GM12878 (cell line): ENCODE measurements around the gene TNFRSF14. TPM values are rescaled to one million over a fixed set of nuclear protein-coding genes. Genes with fewer than 3 reads are reported as not detected.

Experiments used
- ATAC-seq: fragments of 200-7000 bp; cut with Tn5 transposase; 3 replicates; pipeline ENCODE4 v1.9.1; 2020; ENCODE audit warnings: mild to moderate bottlenecking, moderate library complexity
- BruUV-seq: library from RNA; stranded (reverse); fragments of 400-500 nt; replicated peaks from 2 replicates; lab custom pipeline; 2021; lab: Mats Ljungman, UMichigan
- CTCF ChIA-PET: fragments of 300-600 bp; sonication (Branson Sonifier 250); formaldehyde crosslinking; extraction: SDS; loops from one replicate; lab custom pipeline; 2021; ENCODE audit warnings: inconsistent platforms; lab: Yijun Ruan, JAX
- POLR2A ChIA-PET: fragments of 350-600 bp; formaldehyde crosslinking; extraction: SDS; loops from one replicate; lab custom pipeline; 2021; ENCODE audit warnings: inconsistent platforms; lab: Charles Lee
- RAD21 ChIA-PET: fragments of 300-600 bp; sonication (Branson Sonifier 250); formaldehyde crosslinking; loops from one replicate; lab custom pipeline; 2023; ENCODE audit warnings: antibody characterized with exemption; ENCODE audit not compliant: unreplicated experiment; lab: Charles Lee
- SMC1A ChIA-PET: fragments of 300-600 bp; sonication (Branson Sonifier 250); formaldehyde crosslinking; loops from one replicate; lab custom pipeline; 2023; ENCODE audit not compliant: unreplicated experiment, uncharacterized antibody; lab: Charles Lee
- DNase-seq: peaks from one replicate; pipeline ENCODE4 v3.0.0-alpha.2; 2011; ENCODE audit warnings: low read depth, low spot score
- FAIRE-seq: peaks from 3 replicates; lab custom pipeline; 2011; peaks lifted over from hg19 to GRCh38; lab: Jason Lieb, UNC
- H2AFZ ChIP-seq: 2 replicates; pipeline ENCODE4 v1.6.0; 2011; ENCODE audit warnings: low read depth, low read length, control low read depth; ENCODE audit not compliant: control insufficient read depth
- H3K27ac ChIP-seq: 2 replicates; pipeline ENCODE4 v1.5.1; 2011; ENCODE audit warnings: control low read depth; ENCODE audit not compliant: control insufficient read depth, insufficient read depth
- H3K27me3 ChIP-seq, 2 experiments: replicated peaks in 1 of 2; 2 replicates each; pipeline versions ENCODE4 v1.6.0 to v1.6.1; 2011; ENCODE audit warnings: low read length in 1 of 2; ENCODE audit not compliant: control insufficient read depth in 2 of 2, insufficient read depth in 2 of 2
- H3K36me3 ChIP-seq, 2 experiments: 2 replicates each; pipeline ENCODE4 v1.5.1; 2011; ENCODE audit warnings: low read length in 1 of 2; ENCODE audit not compliant: control insufficient read depth in 2 of 2, insufficient read depth in 2 of 2
- H3K4me1 ChIP-seq: 2 replicates; pipeline ENCODE4 v1.6.1; 2011; ENCODE audit warnings: mild to moderate bottlenecking, low read length, moderate library complexity, mixed read lengths; ENCODE audit not compliant: control insufficient read depth, insufficient read depth
- H3K4me2 ChIP-seq: 2 replicates; pipeline ENCODE4 v1.6.0; 2011; ENCODE audit warnings: control low read depth; ENCODE audit not compliant: control insufficient read depth, insufficient read depth
- H3K4me3 ChIP-seq: fragments of 200-600 bp; sonication (generic); 2 replicates; pipeline ENCODE4 v1.5.1; 2016
- H3K79me2 ChIP-seq: 2 replicates; pipeline ENCODE4 v1.6.0; 2011; ENCODE audit warnings: low read length; ENCODE audit not compliant: control insufficient read depth, insufficient read depth
- H3K9ac ChIP-seq: 2 replicates; pipeline ENCODE4 v1.8.0; 2011; ENCODE audit warnings: low read length, control low read depth, mixed read lengths; ENCODE audit not compliant: control insufficient read depth, insufficient read depth
- H3K9me3 ChIP-seq: replicated peaks from 3 replicates; pipeline ENCODE4 v1.5.1; 2011; ENCODE audit warnings: mild to moderate bottlenecking, low read length; ENCODE audit not compliant: control insufficient read depth, insufficient read depth
- H4K20me1 ChIP-seq: 2 replicates; pipeline ENCODE4 v1.6.0; 2011; ENCODE audit not compliant: control insufficient read depth, insufficient read depth
- ATF7 ChIP-seq: fragments of 450-650 bp; IDR thresholded peaks from 2 replicates; pipeline ENCODE4 v1.6.1; 2016; ENCODE audit warnings: low read depth, mild to moderate bottlenecking
- BHLHE40 ChIP-seq, 2 experiments: fragments of 450-650 bp in 1 of 2; IDR thresholded peaks; 2 replicates each; pipeline ENCODE4 v1.6.1; 2011 to 2017; ENCODE audit warnings: low read depth in 2 of 2, borderline replicate concordance in 1 of 2, improper control_type of control experiment in 1 of 2, low read length in 1 of 2, mild to moderate bottlenecking in 1 of 2
- CBFB ChIP-seq: IDR thresholded peaks from 2 replicates; pipeline ENCODE4 v1.6.1; 2016; ENCODE audit warnings: antibody characterized with exemption, low read depth
- E2F4 ChIP-seq: IDR thresholded peaks from 2 replicates; pipeline ENCODE4 v1.6.1; 2012; ENCODE audit warnings: low read depth, low read length, improper control_type of control experiment
- KLF5 ChIP-seq: fragments of 450-650 bp; IDR thresholded peaks from 2 replicates; pipeline ENCODE4 v1.6.1; 2014; ENCODE audit warnings: mild to moderate bottlenecking; ENCODE audit not compliant: partially characterized antibody
- SMAD1 ChIP-seq: fragments of 450-650 bp; IDR thresholded peaks from 2 replicates; pipeline ENCODE4 v1.6.1; 2018; ENCODE audit warnings: mild to moderate bottlenecking, low read depth; ENCODE audit not compliant: partially characterized antibody
- TCF7 ChIP-seq: IDR thresholded peaks from 2 replicates; pipeline ENCODE4 v1.6.1; 2014; ENCODE audit warnings: antibody characterized with exemption, borderline replicate concordance
- ZBTB40 ChIP-seq: fragments of 450-650 bp; IDR thresholded peaks from 2 replicates; pipeline ENCODE4 v1.6.1; 2016; ENCODE audit warnings: mild to moderate bottlenecking, moderate library complexity, borderline replicate concordance
- ZNF207 ChIP-seq: fragments of 450-650 bp; IDR thresholded peaks from 2 replicates; pipeline ENCODE4 v1.6.1; 2014; ENCODE audit warnings: antibody characterized with exemption, mild to moderate bottlenecking, borderline replicate concordance
- WGBS: methylation state at CpG from one replicate; pipeline ENCODE4 v1.1.6; 2016; ENCODE audit warnings: low lambda C conversion rate; ENCODE audit not compliant: insufficient replicate concordance, insufficient coverage; ENCODE audit errors: missing lambda C conversion rate; 5-methylcytosine and 5-hydroxymethylcytosine counted together
- in situ Hi-C: fragments of 300-500 bp; cut with MboI; formaldehyde crosslinking; loops from 9 replicates; pipeline ENCODE4 v1.14.3; 2018; ENCODE audit warnings: mixed read lengths
- intact Hi-C: fragments of 100-400 bp; cut with micrococcal nuclease; formaldehyde crosslinking; loops from one replicate; pipeline ENCODE4 v1.14.2; 2022; ENCODE audit not compliant: unreplicated experiment
- polyA plus RNA-seq, 11 experiments: library from polyadenylated mRNA; depleted of rRNA in 4 of 11; unstranded in 6 of 11; stranded (reverse) in 5 of 11; fragments of >200 nt; fragmentation: Nextera tagmentation in 4 of 11; fragmentation: Illumina TruSeq in 1 of 11; extraction: Ambion mirVana in 4 of 11; extraction: Trizol in 1 of 11; gene quantifications; 1 replicate in 1 of 11; 2 replicates in 10 of 11; pipeline versions ENCODE4 v1.2.1 to v1.2.3, GENCODE V29; 2011 to 2016; ENCODE audit warnings: inconsistent platforms in 2 of 11, missing spikeins in 2 of 11, low read depth in 1 of 11
- total RNA-seq, 4 experiments: library from RNA; depleted of rRNA in 3 of 4; stranded (reverse); fragments of >200 nt in 3 of 4; fragmentation: Illumina TruSeq in 1 of 4; extraction: Trizol in 1 of 4; gene quantifications; 2 replicates each; pipeline versions ENCODE4 v1.2.1 to v1.2.3, GENCODE V29; 2013 to 2021
- TF ChIP-seq, protein P1 (sequence below): fragments of 450-650 bp; IDR thresholded peaks from 2 replicates; pipeline ENCODE4 v1.6.1; 2017; ENCODE audit warnings: mild to moderate bottlenecking, moderate library complexity
- TF ChIP-seq, protein P2 (sequence below): fragments of 450-650 bp; IDR thresholded peaks from 2 replicates; pipeline ENCODE4 v1.6.1; 2016; ENCODE audit warnings: mild to moderate bottlenecking

The TNFRSF14 gene
- total and polyA plus RNA-seq, 10 of the 15 experiments (the other 5 are each of a cell fraction or from before 2014, with no cell fraction given): 0.43 to 114 (median 41.5) TPM

GRCh38 chr1:2519029-2519685 is 37.0 kb upstream of the TNFRSF14 start:
- Histone ChIP-seq H3K79me2 (peaks cover 17% of the 10 kb centered on the region), H3K4me2 (no peak overlapping the region), H3K4me1 (no peaks in the 10 kb centered on the region; the same call in 1 of the 2 replicates), H3K9me3 (no peaks in the 10 kb centered on the region), H3K36me3 (peaks cover 8 to 49% of the 10 kb centered on the region in 2 experiments; a peak in 3 of 4 replicates), H3K9ac (no peak overlapping the region), H3K27ac (no peak overlapping the region), H3K4me3 (no peak overlapping the region), H2AFZ (no peak overlapping the region), H3K27me3 (no peaks in the 10 kb centered on the region), H4K20me1 (peaks cover 1% of the 10 kb centered on the region; the same call in 1 of the 2 replicates)
- BruUV-seq: no TSS peak
- no peak for DNase-seq
- no peak for ATAC-seq
- WGBS: 93% methylated on average over 21 of the region's 25 CpGs
- SMC1A ChIA-PET: no interaction called here
- RAD21 ChIA-PET: no interaction called here
- CTCF ChIA-PET: interaction anchor here (0.8 kb wide), 1 partner anchor 19 kb away, joined by 3 read pairs; no protein-coding TSS in a partner anchor
- in situ Hi-C loops: no loop called here
- intact Hi-C loops: no loop called here
- TF ChIP-seq ZNF207 (no peak), E2F4 (no peak), CBFB (no peak), SMAD1 (no peak), TCF7 (no peak), ZBTB40 (no peak), ATF7 (no peak), KLF5 (no peak), BHLHE40 (IDR thresholded peaks at IDR 0.05; ENCODE audit: borderline replicate concordance in 1 of 2, low read depth in 2 of 2, low read length in 1 of 2) (no peak)
- TF ChIP-seq, protein P1, sequence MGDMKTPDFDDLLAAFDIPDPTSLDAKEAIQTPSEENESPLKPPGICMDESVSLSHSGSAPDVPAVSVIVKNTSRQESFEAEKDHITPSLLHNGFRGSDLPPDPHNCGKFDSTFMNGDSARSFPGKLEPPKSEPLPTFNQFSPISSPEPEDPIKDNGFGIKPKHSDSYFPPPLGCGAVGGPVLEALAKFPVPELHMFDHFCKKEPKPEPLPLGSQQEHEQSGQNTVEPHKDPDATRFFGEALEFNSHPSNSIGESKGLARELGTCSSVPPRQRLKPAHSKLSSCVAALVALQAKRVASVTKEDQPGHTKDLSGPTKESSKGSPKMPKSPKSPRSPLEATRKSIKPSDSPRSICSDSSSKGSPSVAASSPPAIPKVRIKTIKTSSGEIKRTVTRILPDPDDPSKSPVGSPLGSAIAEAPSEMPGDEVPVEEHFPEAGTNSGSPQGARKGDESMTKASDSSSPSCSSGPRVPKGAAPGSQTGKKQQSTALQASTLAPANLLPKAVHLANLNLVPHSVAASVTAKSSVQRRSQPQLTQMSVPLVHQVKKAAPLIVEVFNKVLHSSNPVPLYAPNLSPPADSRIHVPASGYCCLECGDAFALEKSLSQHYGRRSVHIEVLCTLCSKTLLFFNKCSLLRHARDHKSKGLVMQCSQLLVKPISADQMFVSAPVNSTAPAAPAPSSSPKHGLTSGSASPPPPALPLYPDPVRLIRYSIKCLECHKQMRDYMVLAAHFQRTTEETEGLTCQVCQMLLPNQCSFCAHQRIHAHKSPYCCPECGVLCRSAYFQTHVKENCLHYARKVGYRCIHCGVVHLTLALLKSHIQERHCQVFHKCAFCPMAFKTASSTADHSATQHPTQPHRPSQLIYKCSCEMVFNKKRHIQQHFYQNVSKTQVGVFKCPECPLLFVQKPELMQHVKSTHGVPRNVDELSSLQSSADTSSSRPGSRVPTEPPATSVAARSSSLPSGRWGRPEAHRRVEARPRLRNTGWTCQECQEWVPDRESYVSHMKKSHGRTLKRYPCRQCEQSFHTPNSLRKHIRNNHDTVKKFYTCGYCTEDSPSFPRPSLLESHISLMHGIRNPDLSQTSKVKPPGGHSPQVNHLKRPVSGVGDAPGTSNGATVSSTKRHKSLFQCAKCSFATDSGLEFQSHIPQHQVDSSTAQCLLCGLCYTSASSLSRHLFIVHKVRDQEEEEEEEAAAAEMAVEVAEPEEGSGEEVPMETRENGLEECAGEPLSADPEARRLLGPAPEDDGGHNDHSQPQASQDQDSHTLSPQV: no peak
- TF ChIP-seq, protein P2, sequence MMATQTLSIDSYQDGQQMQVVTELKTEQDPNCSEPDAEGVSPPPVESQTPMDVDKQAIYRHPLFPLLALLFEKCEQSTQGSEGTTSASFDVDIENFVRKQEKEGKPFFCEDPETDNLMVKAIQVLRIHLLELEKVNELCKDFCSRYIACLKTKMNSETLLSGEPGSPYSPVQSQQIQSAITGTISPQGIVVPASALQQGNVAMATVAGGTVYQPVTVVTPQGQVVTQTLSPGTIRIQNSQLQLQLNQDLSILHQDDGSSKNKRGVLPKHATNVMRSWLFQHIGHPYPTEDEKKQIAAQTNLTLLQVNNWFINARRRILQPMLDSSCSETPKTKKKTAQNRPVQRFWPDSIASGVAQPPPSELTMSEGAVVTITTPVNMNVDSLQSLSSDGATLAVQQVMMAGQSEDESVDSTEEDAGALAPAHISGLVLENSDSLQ: no peak
- POLR2A ChIA-PET: interaction anchor here (0.8 kb wide), 1 partner anchor 104 kb away, joined by 3 read pairs; no protein-coding TSS in a partner anchor
- no peak for FAIRE-seq
